PC-9 (cell line): ENCODE measurements around the gene ZNF207. TPM values are rescaled to one million over a fixed set of nuclear protein-coding genes. Genes with fewer than 3 reads are reported as not detected.

Experiments used
- BruUV-seq: library from RNA; stranded (reverse); fragments of 400-500 nt; replicated peaks from 2 replicates; lab custom pipeline; 2021; lab: Mats Ljungman, UMichigan
- CTCF ChIA-PET: fragments of 300-600 bp; sonication (Branson Sonifier 250); formaldehyde crosslinking; loops from one replicate; lab custom pipeline; 2022; ENCODE audit warnings: antibody characterized with exemption; lab: Charles Lee
- POLR2A ChIA-PET: fragments of 300-600 bp; sonication (Branson Sonifier 250); formaldehyde crosslinking; loops from one replicate; lab custom pipeline; 2022; ENCODE audit warnings: antibody characterized with exemption; ENCODE audit not compliant: unreplicated experiment; lab: Charles Lee
- DNase-seq, 2 experiments: peaks; one replicate each; pipeline versions ENCODE4 v3.0.0 to v3.0.0-alpha.2; 2015 to 2022; ENCODE audit warnings: mixed read lengths in 1 of 2
- H2AFZ ChIP-seq: fragments of 200-600 bp; sonication (generic); 2 replicates; pipeline ENCODE4 v1.8.1; 2017; ENCODE audit warnings: antibody characterized with exemption
- H3F3A ChIP-seq: fragments of 200-600 bp; sonication (generic); 2 replicates; pipeline ENCODE4 v1.8.1; 2017; ENCODE audit warnings: antibody characterized with exemption, mild to moderate bottlenecking, low read depth; ENCODE audit not compliant: insufficient read depth
- H3K27ac ChIP-seq: fragments of 200-600 bp; sonication (generic); 2 replicates; pipeline ENCODE4 v1.6.1; 2016; ENCODE audit warnings: mixed run types
- H3K27me3 ChIP-seq: fragments of 200-600 bp; sonication (generic); 2 replicates; pipeline ENCODE4 v1.6.1; 2016; ENCODE audit warnings: low read depth, mixed run types; ENCODE audit not compliant: insufficient read depth
- H3K36me3 ChIP-seq: fragments of 200-600 bp; sonication (generic); 2 replicates; pipeline ENCODE4 v1.6.1; 2016; ENCODE audit warnings: low read depth, mixed run types
- H3K4me1 ChIP-seq: fragments of 200-600 bp; sonication (generic); replicated peaks from 2 replicates; pipeline ENCODE4 v1.6.1; 2016; ENCODE audit warnings: mixed run types; ENCODE audit not compliant: insufficient read depth
- H3K4me2 ChIP-seq: fragments of 200-600 bp; sonication (generic); 2 replicates; pipeline ENCODE4 v1.6.1; 2017; ENCODE audit warnings: mixed run types
- H3K4me3 ChIP-seq: fragments of 200-600 bp; sonication (generic); 2 replicates; pipeline ENCODE4 v1.6.1; 2016; ENCODE audit warnings: mixed run types
- H3K79me2 ChIP-seq: fragments of 200-600 bp; sonication (generic); 2 replicates; pipeline ENCODE4 v1.6.1; 2017; ENCODE audit warnings: low read depth, mixed run types
- H3K9me2 ChIP-seq: fragments of 200-600 bp; sonication (generic); 2 replicates; pipeline ENCODE4 v1.8.1; 2017; ENCODE audit warnings: mild to moderate bottlenecking; ENCODE audit not compliant: insufficient read depth
- H3K9me3 ChIP-seq: fragments of 200-600 bp; sonication (generic); 2 replicates; pipeline ENCODE4 v1.8.1; 2016; ENCODE audit warnings: low read depth; ENCODE audit not compliant: insufficient read depth
- H4K20me1 ChIP-seq: fragments of 200-600 bp; sonication (generic); 2 replicates; pipeline ENCODE4 v1.8.1; 2017; ENCODE audit not compliant: insufficient read depth
- EZH2 ChIP-seq: fragments of 200-600 bp; sonication (generic); IDR thresholded peaks from 2 replicates; pipeline ENCODE4 v1.8.0; 2017; ENCODE audit warnings: antibody characterized with exemption, low read depth
- intact Hi-C: fragments of 100-400 bp; cut with micrococcal nuclease; formaldehyde crosslinking; loops from one replicate; pipeline ENCODE4 v1.10.0; 2022; ENCODE audit not compliant: unreplicated experiment
- total RNA-seq: library from RNA; stranded (reverse); gene quantifications from 2 replicates; pipeline ENCODE4 v1.2.3, GENCODE V29; 2021
- TF ChIP-seq, protein P1 (sequence below): fragments of 200-600 bp; sonication (generic); conservative IDR thresholded peaks from 2 replicates; pipeline ENCODE4 v1.6.1; 2017; ENCODE audit warnings: mixed run types, antibody characterized with exemption, mild to moderate bottlenecking, moderate library complexity

The ZNF207 gene
- total RNA-seq, 1 experiment from 2014 or later, result 198 TPM

DNA sequence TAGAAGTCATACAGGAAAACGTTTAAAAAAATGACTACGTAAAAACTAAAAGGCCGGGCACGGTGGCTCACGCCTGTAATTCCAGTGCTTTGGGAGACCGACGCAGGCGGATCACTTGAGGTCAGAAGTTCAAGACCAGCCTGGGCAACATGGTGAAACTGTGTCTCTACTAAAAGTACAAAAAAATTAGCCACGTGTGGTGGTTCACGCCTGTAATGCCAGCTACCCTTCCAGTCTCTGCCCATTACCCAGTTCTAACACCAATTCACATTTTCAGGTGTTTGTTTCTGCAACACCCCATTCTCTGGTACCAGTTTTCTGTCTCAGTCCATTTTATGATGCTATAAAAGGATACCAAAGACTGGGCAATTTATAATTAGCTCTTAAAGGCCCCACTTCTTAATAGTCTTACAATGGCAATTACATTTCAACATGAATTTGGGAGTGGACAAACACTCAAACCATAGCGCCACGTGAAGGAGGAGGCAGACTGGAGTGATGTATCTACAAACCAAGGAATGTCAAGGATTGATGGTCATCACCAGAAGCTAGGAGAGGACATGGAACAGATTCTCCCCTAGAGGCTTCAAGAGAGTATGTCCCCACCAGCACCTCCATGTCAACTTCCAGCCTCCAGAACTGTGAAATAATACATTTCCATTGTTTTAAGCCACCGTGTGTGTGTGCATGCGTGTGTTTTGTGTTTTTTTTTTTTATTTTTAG lies 7.2 kb upstream of the ZNF207 start:
- peaks cover 5% of the 10 kb centered on the region; the same call in 1 of the 2 replicates for H3K36me3 ChIP-seq
- no peaks in the 10 kb centered on the region for H3K9me3 ChIP-seq
- BruUV-seq, result no TSS peak
- CTCF ChIA-PET, result no interaction called here
- peak overlapping the region; percentile 83; the same call in 1 of the 2 replicates for H3K4me3 ChIP-seq
- peaks cover 11% of the 10 kb centered on the region; the same call in 1 of the 2 replicates for H3K79me2 ChIP-seq
- H3K27ac ChIP-seq, result no peak overlapping the region
- peak overlapping the region; percentile 99 for H3K4me2 ChIP-seq
- peak overlapping the region; percentile 87 for H2AFZ ChIP-seq
- H3K9me2 ChIP-seq, result no peaks in the 10 kb centered on the region
- intact Hi-C loops, result no loop called here
- no peak for DNase-seq
- no peaks in the 10 kb centered on the region for H4K20me1 ChIP-seq
- POLR2A ChIA-PET, result no interaction called here
- H3K4me1 ChIP-seq, result peaks cover 9% of the 10 kb centered on the region; the same call in 1 of the 2 replicates
- no peaks in the 10 kb centered on the region for H3K27me3 ChIP-seq
- peaks cover 10% of the 10 kb centered on the region; the same call in 1 of the 2 replicates for H3F3A ChIP-seq
- TF ChIP-seq, protein P1, sequence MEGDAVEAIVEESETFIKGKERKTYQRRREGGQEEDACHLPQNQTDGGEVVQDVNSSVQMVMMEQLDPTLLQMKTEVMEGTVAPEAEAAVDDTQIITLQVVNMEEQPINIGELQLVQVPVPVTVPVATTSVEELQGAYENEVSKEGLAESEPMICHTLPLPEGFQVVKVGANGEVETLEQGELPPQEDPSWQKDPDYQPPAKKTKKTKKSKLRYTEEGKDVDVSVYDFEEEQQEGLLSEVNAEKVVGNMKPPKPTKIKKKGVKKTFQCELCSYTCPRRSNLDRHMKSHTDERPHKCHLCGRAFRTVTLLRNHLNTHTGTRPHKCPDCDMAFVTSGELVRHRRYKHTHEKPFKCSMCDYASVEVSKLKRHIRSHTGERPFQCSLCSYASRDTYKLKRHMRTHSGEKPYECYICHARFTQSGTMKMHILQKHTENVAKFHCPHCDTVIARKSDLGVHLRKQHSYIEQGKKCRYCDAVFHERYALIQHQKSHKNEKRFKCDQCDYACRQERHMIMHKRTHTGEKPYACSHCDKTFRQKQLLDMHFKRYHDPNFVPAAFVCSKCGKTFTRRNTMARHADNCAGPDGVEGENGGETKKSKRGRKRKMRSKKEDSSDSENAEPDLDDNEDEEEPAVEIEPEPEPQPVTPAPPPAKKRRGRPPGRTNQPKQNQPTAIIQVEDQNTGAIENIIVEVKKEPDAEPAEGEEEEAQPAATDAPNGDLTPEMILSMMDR, result no peak
- no peak for TF ChIP-seq EZH2

GRCh38 chr17:32345951-32346600 lies 3.9 kb upstream of the ZNF207 start:
- Histone ChIP-seq H4K20me1 (peaks cover 3% of the 10 kb centered on the region), H3K27me3 (no peaks in the 10 kb centered on the region), H2AFZ (no peak overlapping the region), H3K9me2 (no peaks in the 10 kb centered on the region), H3K27ac (no peak overlapping the region), H3K4me3 (no peak overlapping the region), H3K4me1 (peaks cover 3% of the 10 kb centered on the region; the same call in 1 of the 2 replicates), H3K4me2 (no peak overlapping the region), H3K9me3 (no peaks in the 10 kb centered on the region), H3K36me3 (no peaks in the 10 kb centered on the region), H3F3A (peaks cover 8% of the 10 kb centered on the region; the same call in 1 of the 2 replicates), H3K79me2 (peaks cover 31% of the 10 kb centered on the region)
- intact Hi-C loops, result no loop called here
- ChIA-PET CTCF (no interaction called here), POLR2A (no interaction called here)
- DNase-seq, result no peak
- TF ChIP-seq, protein P1, result no peak
- TF ChIP-seq EZH2, result no peak
- BruUV-seq, result no TSS peak

GRCh38 chr17:32348483-32348800 lies 1.5 kb upstream of the ZNF207 start:
- peak overlapping the region; percentile 83; the same call in 1 of the 2 replicates for H3K4me2 ChIP-seq
- no peaks in the 10 kb centered on the region for H3K27me3 ChIP-seq
- H3K4me3 ChIP-seq, result no peak overlapping the region; the same call in 1 of the 2 replicates
- no peak for DNase-seq
- H3K4me1 ChIP-seq, result peaks cover 15% of the 10 kb centered on the region; the same call in 1 of the 2 replicates
- H3K79me2 ChIP-seq, result peaks cover 49% of the 10 kb centered on the region
- H3F3A ChIP-seq, result peaks cover 17% of the 10 kb centered on the region; the same call in 1 of the 2 replicates
- H2AFZ ChIP-seq, result no peak overlapping the region
- peaks cover 17% of the 10 kb centered on the region; the same call in 1 of the 2 replicates for H3K36me3 ChIP-seq
- CTCF ChIA-PET, result interaction anchor here (0.5 kb wide), 1 partner anchor 120 kb away, joined by 3 read pairs; no protein-coding TSS in a partner anchor
- TF ChIP-seq, protein P1, result no peak
- no peak for TF ChIP-seq EZH2
- intact Hi-C loops, result no loop called here
- no peaks in the 10 kb centered on the region for H3K9me2 ChIP-seq
- H3K27ac ChIP-seq, result no peak overlapping the region
- H4K20me1 ChIP-seq, result peaks cover 27% of the 10 kb centered on the region
- H3K9me3 ChIP-seq, result no peaks in the 10 kb centered on the region
- BruUV-seq, result no TSS peak
- POLR2A ChIA-PET, result interaction anchor here (0.6 kb wide), 1 partner anchor 163 kb away, joined by 3 read pairs; no protein-coding TSS in a partner anchor
